ENCODE measurements around the gene TAF5L.
"Not testable (repeated sequence)": the region's sequence is repeated elsewhere in the genome, so short reads cannot be mapped to it uniquely, and the experiment has no call there.

The TAF5L gene

DNA sequence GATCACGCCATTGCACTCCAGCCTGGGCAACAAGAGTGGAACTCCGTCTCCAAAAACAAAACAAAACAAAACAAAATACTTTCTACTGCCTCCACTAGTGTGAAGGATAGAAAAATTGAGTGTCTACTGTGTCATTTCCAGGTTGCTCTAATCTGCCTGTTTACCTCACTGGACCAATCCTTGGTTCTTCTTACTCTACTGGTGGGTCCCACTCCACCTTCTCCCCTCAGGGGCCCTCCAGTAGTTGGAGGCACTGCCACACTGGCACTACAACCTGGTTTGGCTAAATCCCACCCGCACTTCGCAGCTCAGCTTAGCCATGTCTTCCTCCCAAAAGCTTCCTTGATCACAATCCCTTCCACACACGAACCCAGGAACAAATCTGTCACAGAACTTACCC, 2.7 kb downstream of the TAF5L start:
- Histone ChIP-seq H3K9me3 (replicated peaks in 1 of 2; ENCODE audit: control insufficient read depth in 2 of 2, insufficient read depth in 1 of 2, low read depth in 1 of 2, low read length in 2 of 2) (no peaks in the 10 kb centered on the region), H3K4ac (ENCODE audit: low read length) (no peak overlapping the region), H2AK5ac (ENCODE audit: low read depth, low read length) (no peak overlapping the region), H2BK12ac (ENCODE audit: low read length) (no peak overlapping the region), H2BK15ac (ENCODE audit: low read length) (no peak overlapping the region), H2BK120ac (ENCODE audit: low read depth, low read length) (no peak overlapping the region), H3K27me3 (ENCODE audit: control insufficient read depth in 3 of 3, insufficient read depth in 3 of 3, low read depth in 1 of 3, low read length in 3 of 3) (no peaks in the 10 kb centered on the region), H3K23ac (ENCODE audit: low read depth, low read length, poor library complexity) (no peak overlapping the region), H3K79me1 (ENCODE audit: low read depth, low read length) (peaks cover 5% of the 10 kb centered on the region), H2AFZ (ENCODE audit: low read length) (no peak overlapping the region), H3K36me3 (replicated peaks in 1 of 2; ENCODE audit: control insufficient read depth in 2 of 2, insufficient read depth in 2 of 2, low read length in 2 of 2) (peaks cover 0 to 1% of the 10 kb centered on the region in 2 donors), H3K4me2 (ENCODE audit: insufficient read depth, low read length, poor library complexity, severe bottlenecking) (no peak overlapping the region), H4K91ac (ENCODE audit: low read depth, low read length, poor library complexity) (no peak overlapping the region), H3K4me1 (ENCODE audit: control insufficient read depth in 2 of 2, insufficient read depth in 1 of 2, low read depth in 1 of 2, low read length in 2 of 2) (peaks cover 6 to 7% of the 10 kb centered on the region in 2 donors), H2BK5ac (ENCODE audit: low read length) (no peak overlapping the region), H3K4me3 (ENCODE audit: low read length in 2 of 2) (no peak overlapping the region), H3K14ac (ENCODE audit: low read length) (no peak overlapping the region), H3K18ac (ENCODE audit: low read length) (no peak overlapping the region), H4K8ac (ENCODE audit: low read depth, low read length) (no peak overlapping the region), H3K9ac (ENCODE audit: low read depth, low read length, poor library complexity) (no peak overlapping the region), H3K27ac (replicated peaks; ENCODE audit: low read length) (no peak overlapping the region)
- no CpG with 5 or more reads among the region's 5 CpGs for WGBS, 2 donors (ENCODE audit: extremely low coverage in 2 of 2, insufficient read length in 2 of 2, insufficient replicate concordance in 1 of 2)
- no peak for DNase-seq (ENCODE audit: low spot score)

DNA sequence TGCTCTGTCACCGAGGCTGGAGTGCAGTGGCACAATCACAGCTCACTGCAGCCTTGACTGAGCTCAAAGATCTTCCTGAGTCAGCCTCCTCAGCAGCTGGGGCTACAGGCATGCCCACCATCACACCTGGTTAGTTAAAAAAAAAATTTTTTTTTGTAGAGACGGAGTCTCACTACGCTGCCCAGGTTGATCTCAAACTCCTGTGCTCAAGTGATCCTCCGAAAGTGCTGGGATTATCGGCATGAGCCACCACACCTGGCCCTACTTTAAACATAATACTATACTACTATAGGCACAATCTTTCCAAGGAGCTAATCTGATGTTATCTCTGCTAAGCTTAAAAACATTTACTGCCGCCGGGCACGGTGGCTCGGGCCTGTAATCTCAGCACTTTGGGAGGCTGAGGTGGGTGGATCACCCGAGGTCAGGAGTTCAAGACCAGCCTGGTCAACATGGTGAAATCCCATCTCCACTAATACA, 3.2 kb downstream of the TAF5L start:
- not testable (repeated sequence) for H4K91ac ChIP-seq (ENCODE audit: low read depth, low read length, poor library complexity); H3K23ac ChIP-seq (ENCODE audit: low read depth, low read length, poor library complexity); H2BK5ac ChIP-seq (ENCODE audit: low read length); H3K4me2 ChIP-seq (ENCODE audit: insufficient read depth, low read length, poor library complexity, severe bottlenecking); H2BK15ac ChIP-seq (ENCODE audit: low read length); H3K18ac ChIP-seq (ENCODE audit: low read length); H3K4ac ChIP-seq (ENCODE audit: low read length); H3K4me1 ChIP-seq (ENCODE audit: control insufficient read depth in 2 of 2, insufficient read depth in 1 of 2, low read depth in 1 of 2, low read length in 2 of 2); H3K9me3 ChIP-seq (replicated peaks in 1 of 2; ENCODE audit: control insufficient read depth in 2 of 2, insufficient read depth in 1 of 2, low read depth in 1 of 2, low read length in 2 of 2); H2BK120ac ChIP-seq (ENCODE audit: low read depth, low read length); H2BK12ac ChIP-seq (ENCODE audit: low read length); DNase-seq (ENCODE audit: low spot score); H3K9ac ChIP-seq (ENCODE audit: low read depth, low read length, poor library complexity); H3K4me3 ChIP-seq (ENCODE audit: low read length in 2 of 2); H3K14ac ChIP-seq (ENCODE audit: low read length); H4K8ac ChIP-seq (ENCODE audit: low read depth, low read length); H3K36me3 ChIP-seq (replicated peaks in 1 of 2; ENCODE audit: control insufficient read depth in 2 of 2, insufficient read depth in 2 of 2, low read length in 2 of 2); H2AFZ ChIP-seq (ENCODE audit: low read length); H3K79me1 ChIP-seq (ENCODE audit: low read depth, low read length); H3K27ac ChIP-seq (replicated peaks; ENCODE audit: low read length); H3K27me3 ChIP-seq (ENCODE audit: control insufficient read depth in 3 of 3, insufficient read depth in 3 of 3, low read depth in 1 of 3, low read length in 3 of 3); H2AK5ac ChIP-seq (ENCODE audit: low read depth, low read length)
- WGBS, 2 donors (ENCODE audit: extremely low coverage in 2 of 2, insufficient read length in 2 of 2, insufficient replicate concordance in 1 of 2), result no CpG with 5 or more reads among the region's 10 CpGs

DNA sequence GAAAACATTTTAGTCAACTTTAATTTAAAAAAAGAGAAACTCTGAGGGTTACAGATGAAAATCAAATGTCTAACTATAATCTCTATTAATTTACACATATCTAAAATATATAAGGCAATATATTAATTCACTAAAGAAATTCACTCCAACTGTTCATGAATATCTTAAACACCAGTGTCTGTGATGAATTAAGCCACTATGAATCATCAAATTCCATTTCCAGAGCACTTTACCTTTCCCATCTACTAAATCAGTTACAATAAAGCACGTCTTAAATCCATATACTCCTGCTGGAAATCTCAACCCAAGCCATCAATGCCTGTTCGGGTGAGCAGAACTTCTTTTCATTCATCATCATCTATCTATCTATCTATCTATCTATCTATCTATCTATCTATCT, 4.3 kb downstream of the TAF5L start:
- Histone ChIP-seq H2BK15ac (ENCODE audit: low read length) (no peak overlapping the region), H3K36me3 (replicated peaks in 1 of 2; ENCODE audit: control insufficient read depth in 2 of 2, insufficient read depth in 2 of 2, low read length in 2 of 2) (no peaks in the 10 kb centered on the region), H3K4me1 (ENCODE audit: control insufficient read depth in 2 of 2, insufficient read depth in 1 of 2, low read depth in 1 of 2, low read length in 2 of 2) (peaks cover 3 to 6% of the 10 kb centered on the region in 2 donors), H2BK12ac (ENCODE audit: low read length) (no peak overlapping the region), H3K14ac (ENCODE audit: low read length) (no peak overlapping the region), H3K27ac (replicated peaks; ENCODE audit: low read length) (no peak overlapping the region), H3K27me3 (ENCODE audit: control insufficient read depth in 3 of 3, insufficient read depth in 3 of 3, low read depth in 1 of 3, low read length in 3 of 3) (no peaks in the 10 kb centered on the region), H2AFZ (ENCODE audit: low read length) (no peak overlapping the region), H3K9me3 (replicated peaks in 1 of 2; ENCODE audit: control insufficient read depth in 2 of 2, insufficient read depth in 1 of 2, low read depth in 1 of 2, low read length in 2 of 2) (no peaks in the 10 kb centered on the region), H3K23ac (ENCODE audit: low read depth, low read length, poor library complexity) (no peak overlapping the region), H3K4me3 (ENCODE audit: low read length in 2 of 2) (no peak overlapping the region), H2AK5ac (ENCODE audit: low read depth, low read length) (no peak overlapping the region), H3K79me1 (ENCODE audit: low read depth, low read length) (peaks cover 5% of the 10 kb centered on the region), H3K9ac (ENCODE audit: low read depth, low read length, poor library complexity) (no peak overlapping the region), H2BK120ac (ENCODE audit: low read depth, low read length) (no peak overlapping the region), H3K18ac (ENCODE audit: low read length) (no peak overlapping the region), H4K91ac (ENCODE audit: low read depth, low read length, poor library complexity) (no peak overlapping the region), H4K8ac (ENCODE audit: low read depth, low read length) (no peak overlapping the region), H3K4me2 (ENCODE audit: insufficient read depth, low read length, poor library complexity, severe bottlenecking) (no peak overlapping the region), H3K4ac (ENCODE audit: low read length) (no peak overlapping the region), H2BK5ac (ENCODE audit: low read length) (no peak overlapping the region)
- DNase-seq (ENCODE audit: low spot score), result no peak
- WGBS, 2 donors (ENCODE audit: extremely low coverage in 2 of 2, insufficient read length in 2 of 2, insufficient replicate concordance in 1 of 2), result no CpG with 5 or more reads among the region's 2 CpGs

DNA sequence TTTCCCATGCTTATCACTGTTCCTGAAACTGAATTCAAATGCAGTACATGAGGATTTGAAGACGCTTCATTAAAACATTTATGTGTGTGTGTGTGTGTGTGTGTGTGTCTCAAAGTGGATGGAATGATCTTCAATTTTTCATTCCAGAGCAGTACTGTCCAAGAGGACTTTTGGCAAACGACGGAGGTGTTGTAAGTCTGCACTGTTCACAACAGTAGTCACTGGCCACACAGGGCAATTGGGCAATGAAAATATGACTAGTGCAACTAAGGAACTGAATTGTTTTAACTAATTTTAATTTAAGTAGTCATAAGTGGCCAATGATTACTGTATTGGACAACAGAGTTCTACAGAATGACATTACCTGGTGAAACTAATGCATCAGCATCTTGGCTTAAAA, 5.0 kb downstream of the TAF5L start:
- Histone ChIP-seq H3K4me3 (ENCODE audit: low read length in 2 of 2) (no peak overlapping the region), H3K4me2 (ENCODE audit: insufficient read depth, low read length, poor library complexity, severe bottlenecking) (no peak overlapping the region), H3K14ac (ENCODE audit: low read length) (no peak overlapping the region), H3K36me3 (replicated peaks in 1 of 2; ENCODE audit: control insufficient read depth in 2 of 2, insufficient read depth in 2 of 2, low read length in 2 of 2) (no peaks in the 10 kb centered on the region), H3K4me1 (ENCODE audit: control insufficient read depth in 2 of 2, insufficient read depth in 1 of 2, low read depth in 1 of 2, low read length in 2 of 2) (peaks cover 3 to 6% of the 10 kb centered on the region in 2 donors), H2BK15ac (ENCODE audit: low read length) (no peak overlapping the region), H3K9ac (ENCODE audit: low read depth, low read length, poor library complexity) (no peak overlapping the region), H3K18ac (ENCODE audit: low read length) (no peak overlapping the region), H3K27me3 (ENCODE audit: control insufficient read depth in 3 of 3, insufficient read depth in 3 of 3, low read depth in 1 of 3, low read length in 3 of 3) (no peaks in the 10 kb centered on the region), H2BK12ac (ENCODE audit: low read length) (no peak overlapping the region), H3K27ac (replicated peaks; ENCODE audit: low read length) (no peak overlapping the region), H4K91ac (ENCODE audit: low read depth, low read length, poor library complexity) (no peak overlapping the region), H2AK5ac (ENCODE audit: low read depth, low read length) (no peak overlapping the region), H3K23ac (ENCODE audit: low read depth, low read length, poor library complexity) (no peak overlapping the region), H2AFZ (ENCODE audit: low read length) (no peak overlapping the region), H3K9me3 (replicated peaks in 1 of 2; ENCODE audit: control insufficient read depth in 2 of 2, insufficient read depth in 1 of 2, low read depth in 1 of 2, low read length in 2 of 2) (no peaks in the 10 kb centered on the region), H3K4ac (ENCODE audit: low read length) (no peak overlapping the region), H2BK120ac (ENCODE audit: low read depth, low read length) (no peak overlapping the region), H4K8ac (ENCODE audit: low read depth, low read length) (no peak overlapping the region), H2BK5ac (ENCODE audit: low read length) (no peak overlapping the region), H3K79me1 (ENCODE audit: low read depth, low read length) (peaks cover 2% of the 10 kb centered on the region)
- DNase-seq (ENCODE audit: low spot score), result no peak
- WGBS, 2 donors (ENCODE audit: extremely low coverage in 2 of 2, insufficient read length in 2 of 2, insufficient replicate concordance in 1 of 2), result no CpG with 5 or more reads among the region's 3 CpGs

Data from neuronal stem cell (in vitro differentiated cells).